Kidney epithelial cell (primary cell): ENCODE results near the gene CLRN2. TPM values are rescaled to one million over a fixed set of nuclear protein-coding genes. Genes with fewer than 3 reads are reported as not detected.

Experiments
- DNase-seq: peaks from one replicate; pipeline ENCODE4 v3.0.0-alpha.2; 2010; ENCODE audit warnings: low read depth
- H3K27me3 ChIP-seq: 2 replicates; pipeline ENCODE4 v1.6.0; 2011; ENCODE audit warnings: low read length; ENCODE audit not compliant: control insufficient read depth, insufficient read depth
- H3K36me3 ChIP-seq: 2 replicates; pipeline ENCODE4 v1.5.1; 2011; ENCODE audit warnings: low read length; ENCODE audit not compliant: control insufficient read depth, insufficient read depth
- H3K4me3 ChIP-seq: 2 replicates; pipeline ENCODE4 v1.5.1; 2011; ENCODE audit warnings: low read depth, mild to moderate bottlenecking, control low read depth, low read length
- CTCF ChIP-seq: IDR thresholded peaks from 2 replicates; pipeline ENCODE4 v1.5.1; 2011; ENCODE audit warnings: mild to moderate bottlenecking, moderate library complexity, low read length, control low read depth, inconsistent platforms; ENCODE audit not compliant: insufficient read depth, poor library complexity, severe bottlenecking
- total RNA-seq: library from RNA; depleted of rRNA; stranded (reverse); fragments of >200 nt; gene quantifications from 2 replicates; pipeline ENCODE4 v1.2.3, GENCODE V29; 2015

The CLRN2 gene
- total RNA-seq, 1 donor from 2014 or later, result not detected

GRCh38 chr4:17546678-17547077 lies 31.7 kb downstream of the CLRN2 start:
- Histone ChIP-seq H3K36me3 (no peaks in the 10 kb centered on the region), H3K4me3 (no peak overlapping the region), H3K27me3 (no peaks in the 10 kb centered on the region)
- DNase-seq, result no peak
- TF ChIP-seq CTCF, result no peak

GRCh38 chr4:17550549-17550948 lies 35.6 kb downstream of the CLRN2 start:
- no peak for TF ChIP-seq CTCF

GRCh38 chr4:17552427-17552826 lies 37.5 kb downstream of the CLRN2 start:
- no peak for DNase-seq
- H3K27me3 ChIP-seq, result no peaks in the 10 kb centered on the region
- TF ChIP-seq CTCF, result no peak
- no peaks in the 10 kb centered on the region for H3K36me3 ChIP-seq
- no peak overlapping the region for H3K4me3 ChIP-seq

More at GRCh38 chr4:17550549-17550948, 35.6 kb downstream of the CLRN2 start:
- H3K36me3 ChIP-seq, result no peaks in the 10 kb centered on the region
- no peaks in the 10 kb centered on the region for H3K27me3 ChIP-seq
- DNase-seq, result no peak
- no peak overlapping the region for H3K4me3 ChIP-seq

GRCh38 chr4:17554568-17554967 lies 39.6 kb downstream of the CLRN2 start:
- TF ChIP-seq CTCF, result no peak
- no peaks in the 10 kb centered on the region for H3K36me3 ChIP-seq
- DNase-seq, result no peak
- no peaks in the 10 kb centered on the region for H3K27me3 ChIP-seq
- no peak overlapping the region for H3K4me3 ChIP-seq

GRCh38 chr4:17556498-17556897 lies 41.5 kb downstream of the CLRN2 start:
- Histone ChIP-seq H3K4me3 (no peak overlapping the region), H3K27me3 (no peaks in the 10 kb centered on the region), H3K36me3 (no peaks in the 10 kb centered on the region)
- no peak for TF ChIP-seq CTCF
- DNase-seq, result no peak

GRCh38 chr4:17557880-17558279 lies 42.9 kb downstream of the CLRN2 start:
- no peak for TF ChIP-seq CTCF
- no peak overlapping the region for H3K4me3 ChIP-seq
- no peak for DNase-seq
- no peaks in the 10 kb centered on the region for H3K36me3 ChIP-seq
- H3K27me3 ChIP-seq, result no peaks in the 10 kb centered on the region
